ENCODE data around the gene PRKCH.

The PRKCH gene

GRCh38 chr14:61355892-61356325 lies 34.5 kb downstream of the PRKCH start (continued):
- TF ChIP-seq PRDM4 (tag by site-specific recombination; IDR thresholded peaks at IDR 0.05) = no peak
- no peak for TF ChIP-seq ZNF768 (tag by site-specific recombination; IDR thresholded peaks at IDR 0.05)
- no peak for TF ChIP-seq KLF9 (tag by site-specific recombination; IDR thresholded peaks at IDR 0.05; ENCODE audit: low read depth)
- TF ChIP-seq KLF7 (tag by site-specific recombination; IDR thresholded peaks at IDR 0.05; ENCODE audit: borderline replicate concordance) = no peak
- no peak for TF ChIP-seq MZF1 (tag by site-specific recombination; IDR thresholded peaks at IDR 0.05; ENCODE audit: borderline replicate concordance)

GRCh38 chr14:61357123-61357522 lies 35.7 kb downstream of the PRKCH start:
- CTCF ChIA-PET = no interaction called here
- Histone ChIP-seq H3K4me3 (ENCODE audit: low read depth, low read length) (no peak overlapping the region), H3K27ac (ENCODE audit: extremely low read depth, low read depth, low read length) (no peak overlapping the region), H3K4me1 (ENCODE audit: control insufficient read depth, insufficient read depth, low read length) (no peaks in the 10 kb centered on the region; the same call in 1 of the 2 replicates), H3K36me3 (ENCODE audit: control insufficient read depth in 2 of 2, insufficient read depth in 1 of 2, low read length in 2 of 2) (no peaks in the 10 kb centered on the region), H3K9me3 (ENCODE audit: control insufficient read depth, insufficient read depth, low read depth, low read length) (no peaks in the 10 kb centered on the region)
- POLR2A ChIA-PET = no interaction called here
- TF ChIP-seq AEBP2 (tag by site-specific recombination; IDR thresholded peaks at IDR 0.05; ENCODE audit: borderline replicate concordance) (no peak), ZNF155 (tag by site-specific recombination; IDR thresholded peaks at IDR 0.05) (no peak), ZNF239 (tag by site-specific recombination; IDR thresholded peaks at IDR 0.05) (no peak), ZNF214 (tag by site-specific recombination; IDR thresholded peaks at IDR 0.05; ENCODE audit: borderline replicate concordance) (no peak), PRDM10 (tag by site-specific recombination; IDR thresholded peaks at IDR 0.05) (no peak), ZNF658 (tag by site-specific recombination; IDR thresholded peaks at IDR 0.05) (no peak), ZNF560 (tag by site-specific recombination; IDR thresholded peaks at IDR 0.05; ENCODE audit: borderline replicate concordance) (no peak), ZBTB10 (tag by site-specific recombination; IDR thresholded peaks at IDR 0.05) (no peak), ZNF558 (tag by site-specific recombination; IDR thresholded peaks at IDR 0.05) (no peak), PRDM4 (tag by site-specific recombination; IDR thresholded peaks at IDR 0.05) (no peak), ZNF2 (tag by site-specific recombination; IDR thresholded peaks at IDR 0.05) (no peak), ZNF148 (tag by site-specific recombination; IDR thresholded peaks at IDR 0.05; ENCODE audit: borderline replicate concordance) (no peak), ZNF488 (tag by site-specific recombination; IDR thresholded peaks at IDR 0.05) (no peak), KLF7 (tag by site-specific recombination; IDR thresholded peaks at IDR 0.05; ENCODE audit: borderline replicate concordance) (no peak), ZNF16 (tag by site-specific recombination; IDR thresholded peaks at IDR 0.05; ENCODE audit: low read depth) (no peak)
